HepG2 (cell line): Measurements from ENCODE around the gene NYNRIN. TPM values are rescaled to one million over a fixed set of nuclear protein-coding genes. Genes with fewer than 3 reads are reported as not detected.

ENCODE experiments used
- ATAD3A ChIP-seq: sonication (generic); formaldehyde crosslinking; IDR thresholded peaks from 2 replicates; pipeline ENCODE4 v1.4.0; 2020; ENCODE audit warnings: missing genetic modification reagents
- CEBPG ChIP-seq: IDR thresholded peaks from 2 replicates; pipeline ENCODE4 v1.6.1; 2016
- FOXP1 ChIP-seq, 2 experiments: fragments of 450-650 bp in 1 of 2; IDR thresholded peaks; 2 replicates each; pipeline ENCODE4 v1.6.1; 2017 to 2018; ENCODE audit warnings: antibody characterized with exemption in 1 of 2
- GTF2F1 ChIP-seq: fragments of 150-350 bp; IDR thresholded peaks from 2 replicates; pipeline ENCODE4 v1.6.1; 2014; ENCODE audit warnings: low read length
- HDAC2 ChIP-seq: sonication (generic); formaldehyde crosslinking; IDR thresholded peaks from 2 replicates; pipeline ENCODE4 v1.4.0; 2020; ENCODE audit warnings: missing genetic modification reagents
- HOXA5 ChIP-seq: sonication (generic); formaldehyde crosslinking; IDR thresholded peaks from 2 replicates; pipeline ENCODE4 v1.4.0; 2020; ENCODE audit warnings: missing genetic modification reagents
- KLF13 ChIP-seq: sonication (generic); formaldehyde crosslinking; IDR thresholded peaks from 2 replicates; pipeline ENCODE4 v1.4.0; 2020; ENCODE audit warnings: mild to moderate bottlenecking, missing genetic modification reagents
- NFYB ChIP-seq: sonication (generic); formaldehyde crosslinking; IDR thresholded peaks from 2 replicates; pipeline ENCODE4 v1.4.0; 2020; ENCODE audit warnings: missing genetic modification reagents
- REXO4 ChIP-seq: sonication (generic); formaldehyde crosslinking; IDR thresholded peaks from 2 replicates; pipeline ENCODE4 v1.8.0; 2022; ENCODE audit warnings: missing genetic modification reagents, mild to moderate bottlenecking, borderline replicate concordance
- SAP130 ChIP-seq: IDR thresholded peaks from 2 replicates; pipeline ENCODE4 v1.6.1; 2016; ENCODE audit warnings: low read depth
- SNAPC2 ChIP-seq: sonication (generic); formaldehyde crosslinking; IDR thresholded peaks from 2 replicates; pipeline ENCODE4 v1.8.1; 2022; ENCODE audit warnings: mild to moderate bottlenecking, missing genetic modification reagents
- TOE1 ChIP-seq: sonication (generic); formaldehyde crosslinking; IDR thresholded peaks from 2 replicates; pipeline ENCODE4 v1.4.0; 2020; ENCODE audit warnings: mild to moderate bottlenecking, missing genetic modification reagents
- ZBTB1 ChIP-seq: sonication (generic); formaldehyde crosslinking; IDR thresholded peaks from 2 replicates; pipeline ENCODE4 v1.4.0; 2020; ENCODE audit warnings: missing genetic modification reagents, borderline replicate concordance
- ZKSCAN5 ChIP-seq: sonication (generic); formaldehyde crosslinking; IDR thresholded peaks from 2 replicates; pipeline ENCODE4 v1.5.1; 2020; ENCODE audit warnings: mild to moderate bottlenecking, missing genetic modification reagents
- ZNF317 ChIP-seq: sonication (generic); formaldehyde crosslinking; IDR thresholded peaks from 2 replicates; pipeline ENCODE4 v1.5.0; 2020; ENCODE audit warnings: mild to moderate bottlenecking, missing genetic modification reagents
- ZNF431 ChIP-seq: sonication (generic); formaldehyde crosslinking; IDR thresholded peaks from 2 replicates; pipeline ENCODE4 v1.9.0; 2022; ENCODE audit warnings: missing genetic modification reagents, low read depth, mild to moderate bottlenecking, borderline replicate concordance
- ZNF441 ChIP-seq: sonication (generic); formaldehyde crosslinking; IDR thresholded peaks from 2 replicates; pipeline ENCODE4 v1.7.0; 2021; ENCODE audit warnings: missing genetic modification reagents, borderline replicate concordance
- ZNF530 ChIP-seq: sonication (generic); formaldehyde crosslinking; IDR thresholded peaks from 2 replicates; pipeline ENCODE4 v1.5.0; 2020; ENCODE audit warnings: low read depth, mild to moderate bottlenecking, missing genetic modification reagents
- ZNF572 ChIP-seq: sonication (generic); formaldehyde crosslinking; IDR thresholded peaks from 2 replicates; pipeline ENCODE4 v1.5.1; 2020; ENCODE audit warnings: mild to moderate bottlenecking, missing genetic modification reagents
- ZNF589 ChIP-seq: sonication (generic); formaldehyde crosslinking; conservative IDR thresholded peaks from 2 replicates; pipeline ENCODE4 v1.8.0; 2022; ENCODE audit warnings: mild to moderate bottlenecking, moderate library complexity, missing genetic modification reagents
- ZNF670 ChIP-seq: sonication (generic); formaldehyde crosslinking; IDR thresholded peaks from 2 replicates; pipeline ENCODE4 v1.8.0; 2022; ENCODE audit warnings: mild to moderate bottlenecking, missing genetic modification reagents, borderline replicate concordance
- ZNF839 ChIP-seq: sonication (generic); formaldehyde crosslinking; IDR thresholded peaks from 2 replicates; pipeline ENCODE4 v1.4.0; 2020; ENCODE audit warnings: missing genetic modification reagents, mild to moderate bottlenecking, borderline replicate concordance
- ZNF891 ChIP-seq: sonication (generic); formaldehyde crosslinking; IDR thresholded peaks from 2 replicates; pipeline ENCODE4 v1.5.0; 2020; ENCODE audit warnings: mild to moderate bottlenecking, missing genetic modification reagents
- polyA plus RNA-seq, 8 experiments: library from polyadenylated mRNA; depleted of rRNA in 3 of 8; stranded (reverse) in 7 of 8; unstranded in 1 of 8; fragments of >200 nt; fragmentation: Illumina TruSeq in 4 of 8; extraction: Trizol in 4 of 8; gene quantifications; 2 replicates each; pipeline versions ENCODE4 v1.2.1 to v1.2.3, GENCODE V29; 2011 to 2016; ENCODE audit warnings: low read depth in 4 of 8, missing spikeins in 1 of 8, mixed read lengths in 1 of 8; ENCODE audit not compliant: insufficient read depth in 1 of 8
- total RNA-seq, 5 experiments: library from RNA; depleted of rRNA; stranded (reverse); fragments of >200 nt; fragmentation: Illumina TruSeq; extraction: Trizol; gene quantifications; 2 replicates each; pipeline ENCODE4 v1.2.3, GENCODE V29; 2016; ENCODE audit warnings: low read depth in 1 of 5
- TF ChIP-seq, protein P1 (sequence below), 2 experiments: fragments of 450-650 bp in 1 of 2; sonication (generic) in 1 of 2; formaldehyde crosslinking; IDR thresholded peaks; 2 replicates each; pipeline versions ENCODE4 v1.5.0 to v1.8.0; 2020 to 2022; ENCODE audit warnings: mild to moderate bottlenecking in 1 of 2, missing genetic modification reagents in 1 of 2
- TF ChIP-seq, protein P2 (sequence below): sonication (generic); formaldehyde crosslinking; IDR thresholded peaks from 2 replicates; pipeline ENCODE4 v1.4.0; 2020; ENCODE audit warnings: mild to moderate bottlenecking, missing genetic modification reagents
- TF ChIP-seq, protein P3 (sequence below): sonication (generic); formaldehyde crosslinking; IDR thresholded peaks from 2 replicates; pipeline ENCODE4 v1.4.0; 2020; ENCODE audit warnings: mild to moderate bottlenecking, missing genetic modification reagents
- TF ChIP-seq, protein P4 (sequence below): sonication (generic); formaldehyde crosslinking; IDR thresholded peaks from 2 replicates; pipeline ENCODE4 v1.9.0; 2021; ENCODE audit warnings: missing genetic modification reagents, mild to moderate bottlenecking, borderline replicate concordance

The NYNRIN gene
- total and polyA plus RNA-seq, 2 of the 13 experiments (the other 11 are each of a cell fraction or from before 2014, with no cell fraction given) = 0.63 to 1.1 TPM

DNA sequence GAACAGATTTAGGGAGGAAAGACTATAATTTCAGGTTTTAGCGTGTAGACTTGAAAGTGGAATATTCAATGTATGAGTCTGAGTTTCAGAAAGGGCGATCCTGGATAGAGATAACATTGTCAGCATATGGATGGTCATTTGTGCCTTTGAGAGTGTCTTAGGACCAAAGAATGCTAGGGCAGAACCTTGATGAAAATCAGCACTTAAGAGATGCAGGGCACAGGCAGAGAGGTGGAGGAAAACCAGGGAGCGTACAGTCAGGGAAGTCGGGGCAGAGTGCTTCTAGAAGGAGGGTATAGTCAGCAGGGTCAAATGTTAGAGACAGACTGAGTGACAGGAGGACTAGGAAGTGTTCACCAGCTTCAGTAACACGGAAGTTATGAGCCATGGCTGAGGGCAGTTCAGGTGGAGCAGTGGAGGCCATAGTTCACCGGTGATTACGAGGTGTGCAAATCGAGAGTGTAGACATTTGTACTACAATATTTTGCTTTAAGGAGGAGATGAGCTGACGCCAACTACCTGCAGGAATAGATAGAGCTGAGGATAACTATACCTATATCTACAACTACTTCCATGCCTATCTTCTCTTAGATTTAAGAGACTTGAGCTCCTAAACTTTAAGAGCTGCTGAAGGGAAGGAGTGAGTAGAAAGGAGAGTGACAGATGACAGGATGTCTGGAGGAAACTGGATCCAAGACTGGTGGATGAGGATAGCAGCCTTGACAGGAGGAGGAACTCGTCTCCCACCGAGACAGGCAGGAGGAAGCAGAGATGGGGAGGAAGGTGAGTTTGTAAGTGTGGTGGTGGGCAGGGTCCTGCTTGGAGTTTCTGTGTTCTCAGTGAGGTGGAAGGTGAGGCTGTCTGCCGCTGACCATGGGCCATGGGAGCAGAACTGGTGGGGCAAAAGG, 24.1 kb downstream of the NYNRIN start (continued):
- TF ChIP-seq, protein P1, sequence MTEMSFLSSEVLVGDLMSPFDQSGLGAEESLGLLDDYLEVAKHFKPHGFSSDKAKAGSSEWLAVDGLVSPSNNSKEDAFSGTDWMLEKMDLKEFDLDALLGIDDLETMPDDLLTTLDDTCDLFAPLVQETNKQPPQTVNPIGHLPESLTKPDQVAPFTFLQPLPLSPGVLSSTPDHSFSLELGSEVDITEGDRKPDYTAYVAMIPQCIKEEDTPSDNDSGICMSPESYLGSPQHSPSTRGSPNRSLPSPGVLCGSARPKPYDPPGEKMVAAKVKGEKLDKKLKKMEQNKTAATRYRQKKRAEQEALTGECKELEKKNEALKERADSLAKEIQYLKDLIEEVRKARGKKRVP (CRISPR knock-in tag; IDR thresholded peaks at IDR 0.05) = 0 out of 4 replicates have a peak, but pooled peaks of 1 of the 2 experiments have one; percentile 35
- peak; percentile 95 for TF ChIP-seq ZNF317 (CRISPR knock-in tag)
- TF ChIP-seq CEBPG = no peak
- peak; percentile 66 for TF ChIP-seq ZKSCAN5 (CRISPR knock-in tag)
- no peak for TF ChIP-seq SNAPC2 (CRISPR knock-in tag)
- no peak for TF ChIP-seq HOXA5 (CRISPR knock-in tag)
- TF ChIP-seq ZNF441 = 0 out of 2 replicates have a peak, but pooled peaks have one; percentile 19
- no peak for TF ChIP-seq ZNF530
- no peak for TF ChIP-seq TOE1 (CRISPR knock-in tag)
- TF ChIP-seq, protein P2, sequence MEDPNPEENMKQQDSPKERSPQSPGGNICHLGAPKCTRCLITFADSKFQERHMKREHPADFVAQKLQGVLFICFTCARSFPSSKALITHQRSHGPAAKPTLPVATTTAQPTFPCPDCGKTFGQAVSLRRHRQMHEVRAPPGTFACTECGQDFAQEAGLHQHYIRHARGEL (CRISPR knock-in tag) = no peak
- TF ChIP-seq ZNF839 = no peak
- TF ChIP-seq KLF13 (CRISPR knock-in tag) = no peak
- TF ChIP-seq ZNF572 (CRISPR knock-in tag) = no peak
- no peak for TF ChIP-seq ATAD3A (CRISPR knock-in tag)
- TF ChIP-seq, protein P3, sequence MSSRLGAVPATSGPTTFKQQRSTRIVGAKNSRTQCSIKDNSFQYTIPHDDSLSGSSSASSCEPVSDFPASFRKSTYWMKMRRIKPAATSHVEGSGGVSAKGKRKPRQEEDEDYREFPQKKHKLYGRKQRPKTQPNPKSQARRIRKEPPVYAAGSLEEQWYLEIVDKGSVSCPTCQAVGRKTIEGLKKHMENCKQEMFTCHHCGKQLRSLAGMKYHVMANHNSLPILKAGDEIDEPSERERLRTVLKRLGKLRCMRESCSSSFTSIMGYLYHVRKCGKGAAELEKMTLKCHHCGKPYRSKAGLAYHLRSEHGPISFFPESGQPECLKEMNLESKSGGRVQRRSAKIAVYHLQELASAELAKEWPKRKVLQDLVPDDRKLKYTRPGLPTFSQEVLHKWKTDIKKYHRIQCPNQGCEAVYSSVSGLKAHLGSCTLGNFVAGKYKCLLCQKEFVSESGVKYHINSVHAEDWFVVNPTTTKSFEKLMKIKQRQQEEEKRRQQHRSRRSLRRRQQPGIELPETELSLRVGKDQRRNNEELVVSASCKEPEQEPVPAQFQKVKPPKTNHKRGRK (CRISPR knock-in tag) = no peak
- no peak for TF ChIP-seq ZNF431 (CRISPR knock-in tag)
- no peak for TF ChIP-seq GTF2F1
- TF ChIP-seq ZNF891 = no peak
- no peak for TF ChIP-seq ZBTB1 (CRISPR knock-in tag)
- TF ChIP-seq FOXP1 (IDR thresholded peaks at IDR 0.05) = no peak
- TF ChIP-seq FOXP1 (CRISPR knock-in tag; IDR thresholded peaks at IDR 0.05) = no peak
- TF ChIP-seq NFYB (CRISPR knock-in tag) = no peak
- TF ChIP-seq HDAC2 (CRISPR knock-in tag) = peak; percentile 44; the same call in 1 of the 2 replicates
- TF ChIP-seq, protein P4, sequence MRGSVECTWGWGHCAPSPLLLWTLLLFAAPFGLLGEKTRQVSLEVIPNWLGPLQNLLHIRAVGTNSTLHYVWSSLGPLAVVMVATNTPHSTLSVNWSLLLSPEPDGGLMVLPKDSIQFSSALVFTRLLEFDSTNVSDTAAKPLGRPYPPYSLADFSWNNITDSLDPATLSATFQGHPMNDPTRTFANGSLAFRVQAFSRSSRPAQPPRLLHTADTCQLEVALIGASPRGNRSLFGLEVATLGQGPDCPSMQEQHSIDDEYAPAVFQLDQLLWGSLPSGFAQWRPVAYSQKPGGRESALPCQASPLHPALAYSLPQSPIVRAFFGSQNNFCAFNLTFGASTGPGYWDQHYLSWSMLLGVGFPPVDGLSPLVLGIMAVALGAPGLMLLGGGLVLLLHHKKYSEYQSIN (CRISPR knock-in tag) = no peak
- peak; percentile 59 for TF ChIP-seq SAP130 (CRISPR knock-in tag)
- 0 out of 2 replicates have a peak, but pooled peaks have one; percentile 63 for TF ChIP-seq ZNF589
- TF ChIP-seq ZNF670 (CRISPR knock-in tag) = no peak
- no peak for TF ChIP-seq REXO4 (CRISPR knock-in tag)
